ENCODE data around the gene UNC119. TPM values are rescaled to one million over a fixed set of nuclear protein-coding genes. Genes with fewer than 3 reads are reported as not detected.

UNC119 gene
- total RNA-seq, 1 experiment from 2014 or later: 43.2 TPM

DNA sequence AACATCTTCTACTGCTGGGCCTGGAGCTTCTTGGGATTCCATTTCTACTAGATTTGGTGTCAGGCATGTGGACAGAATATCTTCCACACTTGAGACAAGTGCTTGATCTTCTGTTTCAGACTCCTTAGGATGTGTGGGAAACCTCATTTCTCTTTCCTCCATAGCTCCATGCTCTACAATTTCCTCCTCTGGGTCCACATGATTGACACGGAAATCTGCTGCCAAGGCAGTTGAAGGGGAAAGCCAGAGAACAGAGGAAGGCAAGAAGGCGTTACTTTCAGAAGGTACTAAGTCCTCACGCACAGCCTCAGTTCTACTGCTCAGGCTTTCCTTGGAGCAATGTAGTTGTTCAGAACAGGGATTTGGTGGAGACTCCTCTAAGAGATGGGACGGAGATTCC, 39.8 kb upstream of the UNC119 start:
- H3K9me3 ChIP-seq (ENCODE audit: control insufficient read depth in 1 of 2, insufficient read depth in 1 of 2, low read depth in 1 of 2, low read length in 2 of 2): no peaks in the 10 kb centered on the region
- peaks cover 55% of the 10 kb centered on the region for H3K79me2 ChIP-seq (ENCODE audit: insufficient read depth, low read length)

DNA sequence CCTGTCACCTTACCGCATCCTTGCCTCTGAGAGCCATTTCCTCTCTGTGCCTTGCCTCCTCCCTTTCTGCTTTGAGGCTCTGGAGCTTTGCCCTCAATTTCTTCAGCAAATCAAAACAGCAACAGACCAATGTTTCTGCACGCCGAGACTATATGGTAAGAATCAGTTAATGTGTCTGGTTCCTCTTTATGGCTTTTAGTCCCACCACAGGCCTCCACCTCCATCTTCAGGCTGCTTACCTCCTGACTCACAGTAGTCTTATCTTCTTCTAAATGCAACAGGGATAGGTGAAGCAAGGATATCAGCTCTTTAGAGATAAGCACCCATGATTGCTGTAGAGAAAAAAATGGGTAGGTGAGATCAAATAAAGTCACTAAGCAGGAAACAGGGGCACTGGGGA, 33.4 kb upstream of the UNC119 start:
- Histone ChIP-seq H4K20me1 (ENCODE audit: insufficient read depth) (no peaks in the 10 kb centered on the region), H3K9me2 (ENCODE audit: insufficient read depth) (no peaks in the 10 kb centered on the region), H3K79me2 (ENCODE audit: insufficient read depth, low read length) (peaks cover 11% of the 10 kb centered on the region), H2AFZ (ENCODE audit: low read depth, low read length, poor library complexity, severe bottlenecking) (no peak overlapping the region), H3K9ac (ENCODE audit: low read length) (no peak overlapping the region), H3K4me2 (ENCODE audit: low read length) (no peak overlapping the region), H3K36me3 (ENCODE audit: control insufficient read depth in 1 of 2, insufficient read depth in 2 of 2, low read length in 2 of 2) (peaks cover 66 to 79% of the 10 kb centered on the region in 2 experiments), H3K9me3 (ENCODE audit: control insufficient read depth in 1 of 2, insufficient read depth in 1 of 2, low read depth in 1 of 2, low read length in 2 of 2) (no peaks in the 10 kb centered on the region), H3K27me3 (ENCODE audit: insufficient read depth, low read length) (no peaks in the 10 kb centered on the region), H3K27ac (ENCODE audit: low read depth, low read length) (no peak overlapping the region), H3K4me1 (ENCODE audit: control insufficient read depth in 1 of 2, insufficient read depth in 2 of 2, low read length in 2 of 2) (no peaks in the 10 kb centered on the region), H3K4me3 (replicated peaks in 1 of 2; ENCODE audit: low read depth in 1 of 2, low read length in 2 of 2) (no peak overlapping the region)
- ChIA-PET CTCF (no interaction called here), POLR2A (no interaction called here), RAD21 (ENCODE audit: low non-redundant PET in 1 of 2, low total read pairs in 2 of 2, uncharacterized antibody in 2 of 2, unreplicated experiment in 2 of 2) (no interaction called here)
- DNase-seq (ENCODE audit: low read depth, low spot score) (no peak), ATAC-seq (no peak)
- BruUV-seq (replicated peaks): no TSS peak
- intact Hi-C loops (cut with micrococcal nuclease): no loop called here
- TF ChIP-seq TCF7L2 (IDR thresholded peaks at IDR 0.05; ENCODE audit: borderline replicate concordance, extremely low read depth, insufficient read depth, insufficient read length): no peak
- TF ChIP-seq ZNF274 (IDR thresholded peaks at IDR 0.05; ENCODE audit: low read depth, low read length): no peak
- TF ChIP-seq SRF (IDR thresholded peaks at IDR 0.05; ENCODE audit: low read depth): no peak
- TF ChIP-seq, protein P1, sequence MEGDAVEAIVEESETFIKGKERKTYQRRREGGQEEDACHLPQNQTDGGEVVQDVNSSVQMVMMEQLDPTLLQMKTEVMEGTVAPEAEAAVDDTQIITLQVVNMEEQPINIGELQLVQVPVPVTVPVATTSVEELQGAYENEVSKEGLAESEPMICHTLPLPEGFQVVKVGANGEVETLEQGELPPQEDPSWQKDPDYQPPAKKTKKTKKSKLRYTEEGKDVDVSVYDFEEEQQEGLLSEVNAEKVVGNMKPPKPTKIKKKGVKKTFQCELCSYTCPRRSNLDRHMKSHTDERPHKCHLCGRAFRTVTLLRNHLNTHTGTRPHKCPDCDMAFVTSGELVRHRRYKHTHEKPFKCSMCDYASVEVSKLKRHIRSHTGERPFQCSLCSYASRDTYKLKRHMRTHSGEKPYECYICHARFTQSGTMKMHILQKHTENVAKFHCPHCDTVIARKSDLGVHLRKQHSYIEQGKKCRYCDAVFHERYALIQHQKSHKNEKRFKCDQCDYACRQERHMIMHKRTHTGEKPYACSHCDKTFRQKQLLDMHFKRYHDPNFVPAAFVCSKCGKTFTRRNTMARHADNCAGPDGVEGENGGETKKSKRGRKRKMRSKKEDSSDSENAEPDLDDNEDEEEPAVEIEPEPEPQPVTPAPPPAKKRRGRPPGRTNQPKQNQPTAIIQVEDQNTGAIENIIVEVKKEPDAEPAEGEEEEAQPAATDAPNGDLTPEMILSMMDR (IDR thresholded peaks at IDR 0.05 in 2 of 3, conservative IDR thresholded peaks at IDR 0.05 in 1 of 3; ENCODE audit: borderline replicate concordance in 1 of 3, insufficient read depth in 1 of 3, low read depth in 2 of 3, low read length in 2 of 3): no peak
- TF ChIP-seq EZH2 (IDR thresholded peaks at IDR 0.05): no peak
- TF ChIP-seq RAD21 (IDR thresholded peaks at IDR 0.05; ENCODE audit: low read depth): no peak
- TF ChIP-seq EGR1 (IDR thresholded peaks at IDR 0.05; ENCODE audit: low read depth): no peak
- TF ChIP-seq ELF1 (IDR thresholded peaks at IDR 0.05; ENCODE audit: borderline replicate concordance, low read depth): no peak
- TF ChIP-seq POLR2A (IDR thresholded peaks at IDR 0.05; ENCODE audit: borderline replicate concordance, extremely low read depth, insufficient read depth, insufficient read length): no peak
- TF ChIP-seq, protein P2, sequence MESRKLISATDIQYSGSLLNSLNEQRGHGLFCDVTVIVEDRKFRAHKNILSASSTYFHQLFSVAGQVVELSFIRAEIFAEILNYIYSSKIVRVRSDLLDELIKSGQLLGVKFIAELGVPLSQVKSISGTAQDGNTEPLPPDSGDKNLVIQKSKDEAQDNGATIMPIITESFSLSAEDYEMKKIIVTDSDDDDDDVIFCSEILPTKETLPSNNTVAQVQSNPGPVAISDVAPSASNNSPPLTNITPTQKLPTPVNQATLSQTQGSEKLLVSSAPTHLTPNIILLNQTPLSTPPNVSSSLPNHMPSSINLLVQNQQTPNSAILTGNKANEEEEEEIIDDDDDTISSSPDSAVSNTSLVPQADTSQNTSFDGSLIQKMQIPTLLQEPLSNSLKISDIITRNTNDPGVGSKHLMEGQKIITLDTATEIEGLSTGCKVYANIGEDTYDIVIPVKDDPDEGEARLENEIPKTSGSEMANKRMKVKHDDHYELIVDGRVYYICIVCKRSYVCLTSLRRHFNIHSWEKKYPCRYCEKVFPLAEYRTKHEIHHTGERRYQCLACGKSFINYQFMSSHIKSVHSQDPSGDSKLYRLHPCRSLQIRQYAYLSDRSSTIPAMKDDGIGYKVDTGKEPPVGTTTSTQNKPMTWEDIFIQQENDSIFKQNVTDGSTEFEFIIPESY (IDR thresholded peaks at IDR 0.05; ENCODE audit: extremely low read depth, insufficient replicate concordance, low read length): no peak

More for the DNA sequence above, 39.8 kb upstream of the UNC119 start:
- Histone ChIP-seq H3K36me3 (ENCODE audit: control insufficient read depth in 1 of 2, insufficient read depth in 2 of 2, low read length in 2 of 2) (peaks cover 49 to 50% of the 10 kb centered on the region in 2 experiments), H3K9ac (ENCODE audit: low read length) (no peak overlapping the region), H3K4me1 (ENCODE audit: control insufficient read depth in 1 of 2, insufficient read depth in 2 of 2, low read length in 2 of 2) (no peaks in the 10 kb centered on the region), H4K20me1 (ENCODE audit: insufficient read depth) (no peaks in the 10 kb centered on the region), H3K27ac (ENCODE audit: low read depth, low read length) (no peak overlapping the region), H3K27me3 (ENCODE audit: insufficient read depth, low read length) (no peaks in the 10 kb centered on the region), H3K4me2 (ENCODE audit: low read length) (no peak overlapping the region), H2AFZ (ENCODE audit: low read depth, low read length, poor library complexity, severe bottlenecking) (no peak overlapping the region), H3K4me3 (replicated peaks in 1 of 2; ENCODE audit: low read depth in 1 of 2, low read length in 2 of 2) (no peak overlapping the region), H3K9me2 (ENCODE audit: insufficient read depth) (no peaks in the 10 kb centered on the region)
- RAD21 ChIA-PET (ENCODE audit: low non-redundant PET in 1 of 2, low total read pairs in 2 of 2, uncharacterized antibody in 2 of 2, unreplicated experiment in 2 of 2): no interaction called here
- DNase-seq (ENCODE audit: low read depth, low spot score) (no peak), ATAC-seq (no peak)
- CTCF ChIA-PET: no interaction called here
- intact Hi-C loops (cut with micrococcal nuclease): no loop called here
- POLR2A ChIA-PET: no interaction called here
- no peak for TF ChIP-seq POLR2AphosphoS5 (IDR thresholded peaks at IDR 0.05; ENCODE audit: low read depth, low read length)
- TF ChIP-seq SP1 (IDR thresholded peaks at IDR 0.05; ENCODE audit: low read depth): no peak
- TF ChIP-seq, protein P2 (IDR thresholded peaks at IDR 0.05; ENCODE audit: extremely low read depth, insufficient replicate concordance, low read length): no peak
- TF ChIP-seq JUND (IDR thresholded peaks at IDR 0.05): no peak
- TF ChIP-seq POLR2A (IDR thresholded peaks at IDR 0.05; ENCODE audit: borderline replicate concordance, extremely low read depth, insufficient read depth, insufficient read length): no peak
- TF ChIP-seq TCF7L2 (IDR thresholded peaks at IDR 0.05; ENCODE audit: borderline replicate concordance, extremely low read depth, insufficient read depth, insufficient read length): no peak
- no TSS peak for BruUV-seq (replicated peaks)

Measured in HCT116 (cell line).